Stimulated activated CD8-positive, alpha-beta memory T cell treated with anti-CD3 and anti-CD28 coated beads, Interleukin-7, amount 100 ng/mL, for 1 hour (primary cell): ENCODE data around the gene FERMT2.

Source experiments
- DNase-seq, 2 donors: peaks; one replicate each; pipeline ENCODE4 v3.0.0-alpha.2; 2020; ENCODE audit warnings: low read depth in 2 of 2

Gene FERMT2

GRCh38 chr14:52829527-52830185, 121.2 kb downstream of the FERMT2 start:
- no peak for DNase-seq

- no peak for DNase-seq
These were observed 123.4 kb downstream of the FERMT2 start for GRCh38 chr14:52827426-52827825.

- DNase-seq, result no peak
These were observed 125.8 kb downstream of the FERMT2 start for GRCh38 chr14:52825085-52825484.

- no peak for DNase-seq
These were observed 126.4 kb downstream of the FERMT2 start for GRCh38 chr14:52824462-52824861.

- DNase-seq, result no peak
These were observed 129.0 kb downstream of the FERMT2 start for GRCh38 chr14:52821805-52822250.

GRCh38 chr14:52808101-52808500, 142.7 kb downstream of the FERMT2 start:
- no peak for DNase-seq
